ENCODE data around the gene CLEC16A.

The CLEC16A gene

DNA sequence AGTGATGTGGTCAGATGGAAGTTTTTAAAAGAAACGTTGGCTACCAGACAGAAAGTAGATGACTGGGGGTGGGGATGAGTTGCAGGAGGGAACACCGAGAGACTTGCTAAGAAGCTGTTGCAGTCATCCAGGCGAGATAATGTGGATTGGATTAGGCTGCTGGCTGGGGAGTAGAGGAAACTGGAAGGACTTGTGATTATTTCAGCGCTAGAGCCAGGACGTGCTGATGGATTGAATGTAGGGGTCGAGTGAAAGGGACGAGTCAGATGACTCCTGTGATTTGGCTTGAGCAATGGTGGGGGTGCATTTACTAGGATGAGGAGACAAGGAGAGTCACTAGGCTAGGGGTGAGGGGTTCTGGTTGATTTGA is 88.5 kb downstream of the CLEC16A start:
- TF ChIP-seq, protein P1, sequence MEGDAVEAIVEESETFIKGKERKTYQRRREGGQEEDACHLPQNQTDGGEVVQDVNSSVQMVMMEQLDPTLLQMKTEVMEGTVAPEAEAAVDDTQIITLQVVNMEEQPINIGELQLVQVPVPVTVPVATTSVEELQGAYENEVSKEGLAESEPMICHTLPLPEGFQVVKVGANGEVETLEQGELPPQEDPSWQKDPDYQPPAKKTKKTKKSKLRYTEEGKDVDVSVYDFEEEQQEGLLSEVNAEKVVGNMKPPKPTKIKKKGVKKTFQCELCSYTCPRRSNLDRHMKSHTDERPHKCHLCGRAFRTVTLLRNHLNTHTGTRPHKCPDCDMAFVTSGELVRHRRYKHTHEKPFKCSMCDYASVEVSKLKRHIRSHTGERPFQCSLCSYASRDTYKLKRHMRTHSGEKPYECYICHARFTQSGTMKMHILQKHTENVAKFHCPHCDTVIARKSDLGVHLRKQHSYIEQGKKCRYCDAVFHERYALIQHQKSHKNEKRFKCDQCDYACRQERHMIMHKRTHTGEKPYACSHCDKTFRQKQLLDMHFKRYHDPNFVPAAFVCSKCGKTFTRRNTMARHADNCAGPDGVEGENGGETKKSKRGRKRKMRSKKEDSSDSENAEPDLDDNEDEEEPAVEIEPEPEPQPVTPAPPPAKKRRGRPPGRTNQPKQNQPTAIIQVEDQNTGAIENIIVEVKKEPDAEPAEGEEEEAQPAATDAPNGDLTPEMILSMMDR (IDR thresholded peaks at IDR 0.05; ENCODE audit: low read depth, low read length, missing control alignments) = no peak
- no peak for DNase-seq (ENCODE audit: low read depth)
- no peak overlapping the region for H3K4me3 ChIP-seq (ENCODE audit: low read depth, low read length)

DNA sequence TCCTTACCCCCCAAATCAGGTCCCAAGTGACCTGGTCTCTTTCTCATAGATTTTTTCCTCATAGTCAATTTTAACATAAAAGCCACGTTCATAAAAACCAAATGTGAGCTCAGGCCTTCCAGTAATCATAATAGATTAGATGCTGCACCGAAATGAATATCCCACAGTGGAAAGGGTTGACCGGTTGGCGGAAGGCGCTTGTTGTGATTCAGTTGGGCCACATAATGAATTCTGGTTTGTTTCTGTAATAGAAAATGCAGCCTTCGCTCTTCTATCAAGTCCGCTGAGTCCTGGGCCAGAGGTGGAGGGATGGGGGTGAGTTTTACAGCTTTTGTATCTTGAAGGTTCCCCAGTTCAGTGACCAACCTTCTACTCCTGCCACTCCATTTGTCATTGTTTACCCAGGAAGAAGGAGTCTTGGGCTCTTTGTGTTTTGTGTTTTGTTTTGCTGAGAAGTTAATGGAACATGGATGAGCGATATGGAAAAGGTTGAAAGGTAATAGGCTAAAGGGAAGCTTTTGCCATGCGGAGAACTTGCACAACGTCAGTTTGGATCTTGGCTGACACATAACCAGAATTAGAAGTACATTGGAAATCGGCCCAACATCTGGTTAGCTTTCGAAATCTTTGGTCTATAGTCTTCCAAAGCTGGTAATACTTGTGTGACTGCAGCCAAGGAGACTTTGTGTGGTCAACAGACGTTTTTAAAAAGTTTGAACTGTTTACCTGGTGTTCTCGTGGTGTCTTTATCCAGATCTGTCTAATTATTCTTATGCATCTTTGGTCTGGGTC is 89.5 kb downstream of the CLEC16A start:
- no peak overlapping the region for H3K4me3 ChIP-seq (ENCODE audit: low read depth, low read length)
- no peak for DNase-seq (ENCODE audit: low read depth)
- TF ChIP-seq, protein P1 (IDR thresholded peaks at IDR 0.05; ENCODE audit: low read depth, low read length, missing control alignments) = no peak

DNA sequence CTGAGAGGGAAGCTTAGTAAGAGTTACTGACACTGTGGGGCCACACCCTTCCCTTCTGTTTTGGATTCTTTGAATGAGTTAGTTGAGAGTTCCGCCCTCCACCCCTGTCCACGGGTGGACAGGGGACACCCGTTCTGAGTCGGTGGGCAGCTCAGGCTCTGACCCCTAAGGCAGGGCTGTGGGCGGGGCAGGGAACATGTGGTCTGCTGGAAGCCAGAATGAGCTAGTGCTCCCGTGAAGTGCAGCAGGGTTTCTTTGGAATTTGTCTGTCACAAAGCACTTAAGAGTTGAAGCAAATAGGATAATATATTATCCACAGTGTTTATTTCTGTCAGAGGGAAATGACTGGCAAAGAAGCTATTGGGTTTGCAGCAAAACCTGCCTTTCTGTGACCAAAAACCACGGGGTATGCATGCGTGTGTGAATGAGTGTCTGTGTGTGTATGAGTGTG is 90.1 kb downstream of the CLEC16A start:
- TF ChIP-seq, protein P1 (IDR thresholded peaks at IDR 0.05; ENCODE audit: low read depth, low read length, missing control alignments) = no peak
- DNase-seq (ENCODE audit: low read depth) = no peak
- no peak overlapping the region for H3K4me3 ChIP-seq (ENCODE audit: low read depth, low read length)

DNA sequence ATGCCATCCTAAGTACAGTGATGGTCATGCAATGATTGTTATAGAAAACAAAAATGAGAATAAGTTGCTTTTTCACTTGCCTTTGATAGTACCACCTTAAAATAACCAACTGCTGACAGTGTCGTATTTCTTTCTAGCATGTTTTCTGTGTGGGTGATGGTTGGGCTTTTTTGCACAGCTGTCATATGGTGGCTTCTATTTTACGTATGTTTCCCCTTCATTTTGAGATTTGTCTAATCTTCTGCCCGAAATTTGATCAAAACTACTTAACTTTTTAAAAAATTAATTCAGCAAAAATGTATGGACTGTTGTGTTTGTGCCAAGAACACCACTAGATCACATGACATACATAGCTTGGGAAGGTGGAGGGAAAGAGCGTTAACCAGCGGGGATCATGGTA is 90.7 kb downstream of the CLEC16A start:
- no peak for DNase-seq (ENCODE audit: low read depth)
- TF ChIP-seq, protein P1 (IDR thresholded peaks at IDR 0.05; ENCODE audit: low read depth, low read length, missing control alignments) = no peak
- H3K4me3 ChIP-seq (ENCODE audit: low read depth, low read length) = no peak overlapping the region

DNA sequence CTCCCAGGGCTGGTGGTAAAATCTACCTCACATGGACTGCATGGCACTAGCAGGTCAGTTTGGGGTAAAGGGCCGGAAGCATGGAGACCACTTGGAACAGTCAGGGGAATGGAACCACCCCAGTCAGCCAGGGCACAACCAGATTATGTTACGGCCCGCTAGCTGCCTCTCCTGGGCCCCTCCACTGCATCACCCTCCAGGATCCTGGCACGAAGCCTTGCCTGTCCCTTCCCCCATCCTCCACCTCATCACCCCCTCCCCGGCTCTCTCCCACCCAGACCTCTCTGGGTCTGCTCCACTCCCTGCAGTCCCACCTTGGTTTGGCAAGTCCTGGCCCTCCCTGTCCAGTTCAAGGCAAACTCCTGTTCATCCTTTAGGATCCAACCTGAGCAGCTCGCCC is 91.7 kb downstream of the CLEC16A start:
- no peak for DNase-seq (ENCODE audit: low read depth)
- H3K4me3 ChIP-seq (ENCODE audit: low read depth, low read length) = no peak overlapping the region
- TF ChIP-seq, protein P1 (IDR thresholded peaks at IDR 0.05; ENCODE audit: low read depth, low read length, missing control alignments) = no peak

DNA sequence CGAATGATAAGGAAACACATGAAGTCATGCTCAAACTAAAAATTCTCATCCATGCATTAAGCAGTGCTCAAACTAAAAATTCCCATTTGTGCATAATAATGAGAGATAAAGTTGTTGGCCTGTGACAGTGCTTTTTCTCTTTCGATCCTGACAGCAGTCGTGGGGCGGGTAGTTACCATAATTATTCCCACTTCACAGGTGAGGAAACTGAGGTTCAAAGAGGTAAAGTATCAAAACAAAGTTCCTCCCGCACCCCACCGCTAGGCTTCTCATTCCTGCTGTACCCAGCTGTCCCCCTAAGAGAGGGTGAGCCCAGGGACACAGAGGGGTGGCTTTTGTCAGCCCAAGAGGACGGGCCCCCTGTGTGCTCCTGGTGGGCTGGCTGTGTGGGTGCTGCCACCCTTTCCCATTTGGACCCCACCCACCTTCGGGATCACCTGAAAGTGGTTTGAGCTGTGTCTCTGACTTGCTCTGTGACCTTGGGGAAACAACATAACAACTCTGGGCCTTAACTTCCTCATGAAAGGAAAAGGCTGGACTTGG is 92.6 kb downstream of the CLEC16A start:
- DNase-seq (ENCODE audit: low read depth) = no peak
- H3K4me3 ChIP-seq (ENCODE audit: low read depth, low read length) = no peak overlapping the region
- TF ChIP-seq, protein P1 (IDR thresholded peaks at IDR 0.05; ENCODE audit: low read depth, low read length, missing control alignments) = no peak

DNA sequence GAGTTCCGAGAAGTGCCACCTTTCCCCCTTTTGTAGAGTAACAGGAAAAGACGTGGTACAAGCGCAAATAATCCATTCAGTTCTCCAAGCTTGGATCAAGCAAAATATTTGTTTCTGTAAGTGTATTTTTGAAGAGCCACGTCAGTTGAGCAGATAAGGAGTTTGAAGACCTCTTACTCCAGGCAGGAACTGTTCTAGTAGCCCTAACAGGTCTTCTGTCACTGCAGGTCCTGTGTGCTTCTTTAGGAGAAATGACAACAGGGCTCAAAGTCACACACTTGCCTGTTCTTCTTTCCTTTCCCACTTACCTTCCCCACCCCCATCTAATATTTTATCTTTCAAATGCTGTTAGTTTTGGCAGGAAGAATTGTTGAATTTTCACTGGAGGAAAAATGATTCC is 93.9 kb downstream of the CLEC16A start:
- DNase-seq (ENCODE audit: low read depth) = no peak
- TF ChIP-seq, protein P1 (IDR thresholded peaks at IDR 0.05; ENCODE audit: low read depth, low read length, missing control alignments) = no peak

More for the DNA sequence above, 93.9 kb downstream of the CLEC16A start:
- H3K4me3 ChIP-seq (ENCODE audit: low read depth, low read length) = no peak overlapping the region
